GM18909 (cell line): Measurements from ENCODE around the gene UGCG.
"Not testable (repeated sequence)": the region's sequence is repeated elsewhere in the genome, so short reads cannot be mapped to it uniquely, and the experiment has no call there.

Experiments
- ATAC-seq: cut with Tn5 transposase; IDR thresholded peaks from one replicate; pipeline ENCODE4 v1.9.1; 2021; ENCODE audit warnings: mild to moderate bottlenecking; ENCODE audit not compliant: unreplicated experiment, poor library complexity

UGCG gene

DNA sequence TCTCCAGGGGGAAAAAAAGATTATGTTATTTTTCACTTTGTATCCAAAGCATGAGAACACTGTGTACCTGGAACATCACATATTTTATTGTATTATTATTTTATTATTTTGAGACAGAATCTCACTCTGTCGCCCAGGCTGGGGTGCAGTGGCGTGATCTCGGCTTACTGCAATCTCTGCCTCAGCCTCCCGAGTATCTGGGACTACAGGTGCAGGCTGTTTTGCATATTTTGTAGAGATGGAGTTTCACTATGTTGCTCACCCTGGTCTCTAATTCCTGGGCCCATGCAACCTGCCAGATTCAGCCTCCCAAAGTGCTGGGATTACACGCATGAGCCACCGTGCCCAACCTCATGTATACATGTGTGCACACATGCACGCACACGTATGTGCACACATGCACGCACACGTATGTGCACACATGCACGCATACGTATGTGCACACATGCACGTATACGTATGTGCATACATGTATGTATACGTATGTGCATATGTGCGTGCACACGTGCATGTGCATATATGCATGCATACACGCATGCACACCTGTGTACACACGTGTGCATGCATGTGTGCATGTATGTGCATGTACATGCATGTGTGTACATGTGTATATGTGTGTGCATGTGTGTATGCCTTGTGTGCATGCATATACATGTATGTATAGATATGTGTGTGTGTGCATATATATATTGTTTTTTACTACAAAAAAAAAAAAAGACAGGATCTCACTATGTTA lies 9.5 kb upstream of the UGCG start:
- no peak for ATAC-seq

DNA sequence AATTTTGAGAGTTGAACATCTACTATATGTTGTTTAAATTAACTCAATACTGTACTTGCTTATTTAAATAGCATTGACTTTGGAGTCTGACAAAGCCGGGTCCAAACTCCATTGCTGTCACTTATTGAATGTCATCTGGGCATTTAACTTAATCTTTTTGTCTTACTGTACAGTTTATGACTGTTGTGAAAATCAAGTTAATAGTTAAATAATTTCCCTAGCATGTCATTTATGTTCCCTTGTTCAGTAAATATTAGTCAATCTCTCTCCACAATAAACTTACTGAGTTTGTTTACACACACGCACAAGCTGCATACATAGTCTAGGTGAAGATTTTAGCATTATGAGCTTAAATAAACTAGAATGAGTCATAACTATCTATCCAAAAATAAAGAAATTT lies 6.3 kb upstream of the UGCG start:
- ATAC-seq, result no peak

DNA sequence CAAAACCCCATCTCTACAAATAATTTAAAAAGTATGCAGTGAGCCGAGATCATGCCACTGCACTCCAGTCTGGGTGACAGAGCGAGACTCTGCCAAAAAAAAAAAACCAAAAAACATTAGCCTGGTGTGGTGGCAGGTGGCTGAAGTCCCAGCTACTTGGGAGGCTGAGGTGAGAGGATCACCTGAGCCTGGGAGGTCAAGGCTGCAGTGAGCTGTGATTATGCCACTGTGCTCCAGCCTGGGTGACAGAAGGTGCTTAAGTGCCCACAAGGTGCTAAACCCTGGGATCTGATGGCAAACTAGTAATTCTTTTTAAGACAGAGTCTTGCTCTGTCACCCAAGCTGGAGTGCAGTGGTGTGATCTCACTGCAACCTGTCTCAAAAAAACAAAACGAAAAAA lies 5.7 kb upstream of the UGCG start:
- ATAC-seq, result not testable (repeated sequence)

DNA sequence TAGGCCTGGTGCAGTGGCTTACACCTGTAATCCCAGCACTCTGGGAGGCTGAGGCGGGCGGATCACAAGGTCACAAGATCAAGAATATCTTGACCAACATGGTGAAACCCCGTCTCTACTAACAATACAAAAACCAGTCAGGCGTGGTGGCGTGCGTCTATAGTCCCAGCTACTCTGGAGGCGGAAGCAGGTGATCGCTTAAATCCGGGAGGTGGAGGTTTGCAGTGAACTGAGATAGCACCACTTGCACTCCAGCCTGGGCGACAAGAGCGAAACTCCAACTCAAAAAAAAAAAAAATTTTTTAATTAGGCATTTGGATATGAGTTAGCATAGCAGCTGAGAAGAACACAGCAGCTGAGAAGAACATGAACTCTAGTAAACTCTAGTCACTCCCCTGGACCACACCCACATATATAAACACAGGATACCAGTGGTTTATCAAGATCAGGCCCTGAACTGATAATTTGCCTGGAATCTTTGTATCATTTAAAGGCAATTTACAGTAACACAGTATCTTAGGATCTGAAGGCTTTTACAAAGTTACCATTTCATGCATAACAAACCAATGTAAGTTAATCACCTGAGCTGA lies 4.6 kb upstream of the UGCG start:
- ATAC-seq, result no peak

DNA sequence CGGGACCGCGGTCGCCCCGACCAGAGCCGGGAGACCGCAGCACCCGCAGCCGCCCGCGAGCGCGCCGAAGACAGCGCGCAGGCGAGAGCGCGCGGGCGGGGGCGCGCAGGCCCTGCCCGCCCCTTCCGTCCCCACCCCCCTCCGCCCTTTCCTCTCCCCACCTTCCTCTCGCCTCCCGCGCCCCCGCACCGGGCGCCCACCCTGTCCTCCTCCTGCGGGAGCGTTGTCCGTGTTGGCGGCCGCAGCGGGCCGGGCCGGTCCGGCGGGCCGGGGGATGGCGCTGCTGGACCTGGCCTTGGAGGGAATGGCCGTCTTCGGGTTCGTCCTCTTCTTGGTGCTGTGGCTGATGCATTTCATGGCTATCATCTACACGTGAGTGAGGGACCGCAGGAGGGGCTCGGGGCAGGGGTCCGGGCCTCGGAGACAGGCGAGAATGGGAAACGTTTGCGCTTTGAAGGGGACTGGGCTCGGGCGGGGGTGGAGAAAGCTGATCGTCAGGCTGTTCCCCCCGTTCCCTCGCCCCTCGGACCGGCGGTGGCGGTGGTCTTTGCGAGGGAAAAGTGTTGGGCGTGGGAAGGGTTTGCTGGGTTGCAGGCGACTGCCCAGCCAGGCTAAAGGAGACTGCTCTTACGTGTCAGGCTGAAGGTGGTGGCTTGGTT lies 457 bp downstream of the UGCG start:
- ATAC-seq, result peak; percentile 40

DNA sequence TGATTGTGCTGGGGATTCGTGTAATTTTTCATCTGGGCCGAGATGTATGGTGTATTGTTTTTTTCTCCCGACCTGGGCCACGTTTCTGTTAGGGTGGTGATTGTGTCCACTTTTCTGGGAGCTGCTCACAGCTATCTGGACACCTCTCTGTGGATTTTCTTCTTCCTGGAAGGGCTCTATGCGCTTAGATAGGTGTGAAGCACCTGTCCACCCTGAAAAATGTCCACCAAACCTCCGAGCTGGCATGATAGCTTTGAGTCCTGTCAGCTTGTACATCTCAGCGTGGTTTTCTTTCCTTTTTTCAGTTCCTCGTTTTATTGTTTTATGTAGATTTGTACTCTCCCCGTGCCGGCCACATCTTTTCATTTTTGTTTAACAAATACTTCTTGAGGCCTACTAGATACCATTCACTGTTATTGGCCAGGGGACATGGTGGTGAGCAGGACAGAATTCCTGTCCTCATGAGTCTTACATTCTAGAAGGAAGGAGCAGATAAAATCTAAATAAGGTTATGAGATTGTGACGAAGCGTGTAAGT lies 1.1 kb downstream of the UGCG start:
- peak; percentile 33 for ATAC-seq

DNA sequence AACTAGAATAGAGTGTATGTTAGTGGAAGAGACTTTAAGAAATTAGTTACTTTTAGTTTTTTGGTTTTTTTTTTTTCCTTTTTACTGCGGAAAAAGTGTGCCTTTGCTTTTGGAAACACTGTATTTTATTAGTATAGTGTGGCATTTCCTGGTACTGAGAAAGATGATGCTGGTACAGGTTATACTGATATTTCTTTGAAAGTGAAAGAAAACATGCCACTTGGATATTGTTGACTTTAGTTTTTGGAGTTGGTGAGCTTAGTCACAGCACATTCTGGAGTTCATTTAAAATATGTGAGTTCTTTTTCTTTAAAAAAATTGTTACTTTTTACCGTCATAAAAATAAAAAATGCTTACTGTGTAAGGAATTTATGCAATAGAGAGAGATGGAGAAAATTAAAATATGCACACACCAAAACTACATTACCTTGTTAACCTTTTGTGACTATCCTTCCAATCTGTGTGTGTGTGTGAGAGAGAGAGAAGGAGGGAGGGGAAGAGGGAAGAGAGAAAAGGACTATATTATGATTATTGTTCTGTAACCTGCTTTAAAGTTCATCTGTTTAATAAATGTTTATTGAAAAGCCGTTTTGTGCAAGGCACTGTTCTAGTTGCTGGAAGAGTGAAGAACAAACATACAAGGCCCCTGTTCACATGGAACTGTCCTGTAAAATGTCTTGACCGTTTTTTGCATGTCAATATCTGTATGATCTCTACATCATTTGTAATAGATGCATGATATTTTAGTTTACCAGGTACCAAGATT lies 1.9 kb downstream of the UGCG start:
- no peak for ATAC-seq

DNA sequence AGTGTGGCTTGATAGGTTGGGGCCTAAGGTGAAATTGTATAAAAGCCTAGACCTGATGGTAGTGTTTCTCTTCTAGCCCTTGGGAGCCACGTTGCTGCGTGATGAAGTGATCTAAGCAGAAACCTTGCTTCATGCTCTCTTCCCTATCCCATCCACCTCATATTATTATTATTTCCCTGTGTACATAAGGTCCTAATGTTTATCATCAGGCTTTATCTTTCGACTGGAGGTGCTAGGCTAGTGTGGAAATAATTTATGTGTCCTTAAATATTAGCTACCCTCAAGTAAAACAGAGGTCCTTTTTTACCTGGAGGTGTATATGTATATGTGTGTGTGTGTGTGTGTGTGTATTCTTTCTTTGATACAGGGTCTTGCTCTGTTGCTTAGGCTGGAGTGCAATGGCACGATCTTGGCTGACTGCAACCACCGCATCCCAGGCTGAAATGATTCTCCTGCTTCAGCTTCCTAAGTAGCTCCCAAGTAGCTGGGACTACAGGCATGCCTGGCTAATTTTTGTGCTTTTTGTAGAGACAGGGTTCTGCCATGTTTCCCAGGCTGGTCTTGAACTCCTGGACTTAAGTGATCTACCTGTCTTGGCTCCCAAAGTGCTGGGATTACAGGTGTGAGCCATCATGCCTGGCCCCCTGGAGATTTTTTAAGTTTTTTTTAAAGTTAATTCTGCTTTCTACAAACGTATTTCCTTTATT lies 3.7 kb downstream of the UGCG start:
- no peak for ATAC-seq

DNA sequence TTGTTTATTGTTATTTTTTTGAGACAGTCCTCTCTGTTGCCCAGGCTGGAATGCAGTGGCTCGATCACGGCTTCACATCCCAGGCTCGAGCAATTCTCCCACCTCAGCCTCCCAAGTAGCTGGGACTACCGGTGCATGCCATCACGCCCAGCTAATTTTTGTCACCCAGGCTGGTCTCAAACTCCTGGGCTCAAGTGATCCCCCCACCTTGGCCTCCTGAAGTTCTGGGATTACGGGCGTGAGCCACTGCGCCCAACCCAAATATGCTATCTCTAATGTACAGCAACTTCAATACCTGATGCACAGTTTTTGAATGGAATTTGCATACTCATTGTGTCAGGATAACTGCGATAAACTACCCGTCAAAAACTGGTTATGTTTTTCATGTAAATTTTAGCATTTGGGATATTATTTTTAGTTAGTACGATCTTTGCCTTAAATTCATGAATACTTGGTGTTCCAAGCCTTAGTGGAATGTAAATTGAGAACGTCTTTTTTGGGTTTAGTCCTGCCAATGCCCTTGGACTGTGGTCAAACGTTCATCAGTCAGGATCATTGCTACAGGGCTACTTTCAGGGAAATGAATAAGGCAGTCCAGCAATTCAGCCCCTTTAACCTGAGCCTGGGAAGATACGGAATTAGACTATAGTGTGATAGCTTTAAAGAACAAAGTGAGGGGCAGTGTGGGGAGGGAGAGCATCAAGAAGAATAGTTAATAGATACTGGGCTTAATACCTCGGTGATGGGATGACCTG lies 4.4 kb downstream of the UGCG start:
- no peak for ATAC-seq

DNA sequence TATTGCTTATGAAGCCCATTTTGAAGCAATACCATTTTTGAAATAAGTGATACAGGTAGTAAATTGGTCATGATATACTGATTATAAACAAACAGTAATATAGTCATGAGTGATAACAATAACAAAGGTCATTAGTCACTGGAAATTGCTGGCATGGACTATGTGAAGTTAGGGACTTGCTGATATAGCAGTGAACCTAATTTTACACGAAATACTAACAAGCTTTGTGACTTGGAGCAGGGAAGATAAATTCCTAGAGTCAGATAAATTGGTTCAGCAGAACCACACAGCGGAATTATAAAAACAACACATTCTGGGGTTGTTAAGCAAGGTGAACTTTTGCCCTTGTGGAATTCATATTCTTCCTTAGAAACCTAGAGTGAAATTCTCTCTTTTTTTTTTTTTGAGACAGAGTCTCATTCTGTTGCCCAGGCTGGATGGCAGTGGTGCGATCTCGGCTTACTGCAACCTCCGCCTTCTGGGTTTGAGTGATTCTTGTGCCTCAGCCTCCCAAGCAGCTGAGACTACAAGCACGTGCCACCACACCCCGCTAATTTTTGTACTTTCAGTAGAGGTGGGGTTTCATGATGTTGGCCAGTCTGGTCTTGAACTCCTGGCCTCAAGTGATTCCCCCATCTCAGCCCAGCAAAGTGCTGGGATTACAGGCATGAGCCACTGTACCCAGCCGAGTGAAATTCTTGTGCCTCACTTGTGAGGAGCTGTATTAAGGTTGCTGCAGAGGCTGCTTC lies 6.0 kb downstream of the UGCG start:
- no peak for ATAC-seq

DNA sequence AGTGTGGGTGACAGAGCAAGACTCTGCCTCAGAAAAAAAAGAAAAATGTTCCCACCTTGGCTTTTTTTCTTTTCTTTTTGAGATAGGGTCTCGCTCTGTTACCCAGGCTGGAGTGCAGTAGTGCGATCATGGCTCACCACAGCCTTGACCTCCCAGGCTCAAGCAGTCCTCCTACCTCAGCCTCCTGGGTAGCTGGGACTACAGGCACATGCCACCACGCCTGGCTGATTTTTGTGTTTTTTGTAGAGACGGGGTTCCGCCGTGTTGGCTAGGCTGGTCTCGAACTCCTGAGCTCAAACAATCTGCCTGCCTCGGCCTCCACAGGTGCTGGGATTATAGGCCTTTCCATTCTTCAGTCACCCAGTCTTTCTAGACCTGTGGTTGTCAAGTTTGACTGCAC lies 6.9 kb downstream of the UGCG start:
- not testable (repeated sequence) for ATAC-seq

DNA sequence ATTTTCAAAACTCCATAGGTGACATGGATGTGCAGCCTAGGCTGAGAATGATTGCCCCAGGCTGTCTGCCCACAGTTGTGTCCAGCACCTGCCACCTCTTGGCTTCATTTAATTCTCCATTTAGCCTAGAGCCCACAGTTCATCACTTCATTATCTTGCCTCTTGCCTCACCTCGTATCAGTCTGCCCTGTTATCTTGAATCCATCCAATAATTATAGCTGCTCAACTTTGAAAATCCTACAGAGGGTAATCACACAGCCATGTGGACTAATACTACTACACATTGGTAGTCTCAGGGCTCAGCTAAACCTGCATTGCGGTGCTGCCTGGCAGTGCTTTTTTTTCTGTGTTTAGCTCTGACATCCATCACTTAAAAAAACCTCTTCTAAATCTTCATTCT lies 7.4 kb downstream of the UGCG start:
- ATAC-seq, result no peak

DNA sequence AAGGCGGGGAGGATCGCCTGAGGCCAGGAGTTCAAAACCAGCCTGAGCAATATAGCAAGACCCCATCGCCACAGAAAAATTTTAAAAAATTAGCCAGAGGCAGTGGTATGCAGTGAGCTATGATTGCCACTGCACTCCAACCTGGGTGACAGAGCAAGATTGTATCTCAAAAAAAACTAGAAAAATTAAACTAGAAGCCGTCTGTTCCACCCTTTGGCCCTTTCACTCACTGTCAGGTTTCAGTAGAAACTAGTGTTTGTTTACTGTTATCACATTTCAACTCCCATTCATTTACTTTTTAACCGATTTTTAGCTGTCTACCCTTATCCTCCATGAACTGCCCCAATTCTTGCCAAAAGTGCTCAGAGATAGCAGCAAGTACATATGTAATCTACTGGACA lies 8.3 kb downstream of the UGCG start:
- no peak for ATAC-seq

DNA sequence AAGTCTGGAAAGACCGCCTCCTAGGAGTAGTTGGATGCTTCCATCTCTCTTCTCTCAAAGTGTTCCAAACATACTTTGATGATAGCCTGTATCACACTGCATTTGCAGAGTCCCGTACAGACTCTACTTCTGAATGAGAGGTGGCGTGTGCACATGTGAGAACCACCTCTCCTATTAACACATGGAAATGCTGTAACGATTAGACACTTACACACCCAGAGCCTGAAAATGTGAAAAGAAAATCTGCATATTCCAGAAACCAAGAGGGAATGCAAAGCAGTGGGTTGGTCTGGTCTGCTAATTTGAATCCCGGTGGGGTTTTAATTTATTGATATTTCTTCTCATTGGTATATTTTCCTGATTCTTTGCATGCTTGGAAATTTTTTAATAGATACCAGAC lies 10.5 kb downstream of the UGCG start:
- ATAC-seq, result no peak

DNA sequence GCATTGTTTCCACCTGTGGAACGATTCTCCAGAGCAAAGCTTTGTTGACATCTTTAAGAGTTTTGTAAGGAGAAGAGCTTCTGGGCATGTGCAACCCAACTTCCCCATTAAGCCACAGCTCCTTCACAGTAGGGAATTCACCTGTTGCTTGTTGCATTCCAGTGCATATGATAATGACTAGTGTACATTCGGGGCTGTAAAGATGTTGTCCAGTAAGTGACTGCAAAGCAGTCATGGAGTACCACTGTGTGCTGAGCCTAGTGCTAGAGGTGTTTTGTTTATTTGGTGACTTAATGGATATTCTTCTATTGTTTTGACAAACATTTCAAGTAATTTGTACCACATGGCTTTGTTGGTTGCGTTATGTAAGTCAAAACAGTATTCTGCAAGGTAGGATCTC lies 12.8 kb downstream of the UGCG start:
- peak; percentile 42 for ATAC-seq

DNA sequence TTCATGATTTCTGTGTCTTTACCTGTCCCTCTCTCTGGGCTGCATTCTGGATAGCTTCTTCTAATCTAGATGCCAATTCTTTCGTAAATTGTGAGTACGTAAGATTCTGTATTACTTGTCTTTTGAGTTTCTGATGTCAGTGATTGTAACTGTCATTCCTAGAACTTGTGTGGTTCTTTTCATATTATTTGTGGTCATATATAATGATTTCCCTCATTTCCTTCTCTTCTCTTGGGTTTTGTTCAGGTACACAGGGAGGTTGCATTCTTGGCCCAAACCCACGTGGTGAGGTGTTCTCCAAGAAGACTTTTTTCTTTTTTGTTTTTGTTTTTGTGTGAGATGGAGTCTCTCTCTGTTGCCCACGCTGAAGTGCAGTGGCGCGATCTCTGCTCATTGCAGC lies 13.8 kb downstream of the UGCG start:
- no peak for ATAC-seq

DNA sequence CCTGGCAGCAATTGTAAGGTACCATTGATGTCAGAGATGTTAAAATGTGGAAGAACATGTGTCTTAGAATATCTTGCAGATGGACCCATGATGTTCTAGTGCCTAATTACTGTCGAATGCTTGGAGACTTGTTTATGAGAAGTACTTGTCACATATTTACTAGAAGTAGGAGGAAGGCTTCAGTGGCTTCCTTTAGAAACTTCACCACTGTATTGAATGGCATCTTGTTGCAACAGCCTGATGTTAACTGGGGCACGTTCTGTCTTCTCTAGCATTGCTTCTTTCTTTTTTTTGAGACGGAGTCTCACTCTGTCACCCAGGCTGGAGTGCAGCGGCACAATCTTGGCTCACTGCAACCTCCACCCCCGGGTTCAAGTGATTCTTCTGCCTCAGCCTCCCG lies 16.5 kb downstream of the UGCG start:
- ATAC-seq, result no peak

DNA sequence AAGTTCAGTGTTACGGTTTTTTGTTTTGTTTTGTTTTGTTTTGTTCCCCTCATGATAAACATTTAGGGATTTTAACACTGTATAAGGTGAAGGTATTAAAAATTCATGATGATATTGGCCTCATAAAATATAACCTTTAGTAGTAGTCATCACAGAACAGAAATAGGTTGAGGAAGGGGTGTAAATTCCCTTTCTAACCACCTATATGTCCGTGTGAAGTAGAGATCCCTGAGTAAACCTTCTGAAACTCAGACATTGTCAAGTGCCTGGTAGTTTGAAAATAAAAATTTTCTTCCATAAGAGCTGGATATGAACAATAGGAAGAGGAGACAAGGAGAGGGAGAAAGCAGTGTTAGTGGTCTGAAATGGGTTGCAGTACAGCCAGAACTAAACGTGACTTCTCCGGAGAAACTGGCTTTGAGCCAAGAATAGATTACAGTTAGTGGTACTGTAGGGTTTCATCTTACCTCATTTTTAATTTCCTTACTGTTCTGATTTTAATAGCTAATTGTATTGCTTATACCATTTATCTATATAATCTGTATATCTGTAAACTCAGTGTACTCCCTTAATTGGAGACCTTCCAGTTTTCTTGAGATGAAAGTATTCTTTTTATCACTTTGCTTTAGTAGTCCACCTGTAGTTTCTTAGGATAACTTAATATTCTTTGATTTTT lies 18.3 kb downstream of the UGCG start:
- no peak for ATAC-seq
